ENCODE results near the gene MUC3A.
"Not testable (repeated sequence)": the region's sequence is repeated elsewhere in the genome, so short reads cannot be mapped to it uniquely, and the experiment has no call there.

Gene MUC3A, protein sequence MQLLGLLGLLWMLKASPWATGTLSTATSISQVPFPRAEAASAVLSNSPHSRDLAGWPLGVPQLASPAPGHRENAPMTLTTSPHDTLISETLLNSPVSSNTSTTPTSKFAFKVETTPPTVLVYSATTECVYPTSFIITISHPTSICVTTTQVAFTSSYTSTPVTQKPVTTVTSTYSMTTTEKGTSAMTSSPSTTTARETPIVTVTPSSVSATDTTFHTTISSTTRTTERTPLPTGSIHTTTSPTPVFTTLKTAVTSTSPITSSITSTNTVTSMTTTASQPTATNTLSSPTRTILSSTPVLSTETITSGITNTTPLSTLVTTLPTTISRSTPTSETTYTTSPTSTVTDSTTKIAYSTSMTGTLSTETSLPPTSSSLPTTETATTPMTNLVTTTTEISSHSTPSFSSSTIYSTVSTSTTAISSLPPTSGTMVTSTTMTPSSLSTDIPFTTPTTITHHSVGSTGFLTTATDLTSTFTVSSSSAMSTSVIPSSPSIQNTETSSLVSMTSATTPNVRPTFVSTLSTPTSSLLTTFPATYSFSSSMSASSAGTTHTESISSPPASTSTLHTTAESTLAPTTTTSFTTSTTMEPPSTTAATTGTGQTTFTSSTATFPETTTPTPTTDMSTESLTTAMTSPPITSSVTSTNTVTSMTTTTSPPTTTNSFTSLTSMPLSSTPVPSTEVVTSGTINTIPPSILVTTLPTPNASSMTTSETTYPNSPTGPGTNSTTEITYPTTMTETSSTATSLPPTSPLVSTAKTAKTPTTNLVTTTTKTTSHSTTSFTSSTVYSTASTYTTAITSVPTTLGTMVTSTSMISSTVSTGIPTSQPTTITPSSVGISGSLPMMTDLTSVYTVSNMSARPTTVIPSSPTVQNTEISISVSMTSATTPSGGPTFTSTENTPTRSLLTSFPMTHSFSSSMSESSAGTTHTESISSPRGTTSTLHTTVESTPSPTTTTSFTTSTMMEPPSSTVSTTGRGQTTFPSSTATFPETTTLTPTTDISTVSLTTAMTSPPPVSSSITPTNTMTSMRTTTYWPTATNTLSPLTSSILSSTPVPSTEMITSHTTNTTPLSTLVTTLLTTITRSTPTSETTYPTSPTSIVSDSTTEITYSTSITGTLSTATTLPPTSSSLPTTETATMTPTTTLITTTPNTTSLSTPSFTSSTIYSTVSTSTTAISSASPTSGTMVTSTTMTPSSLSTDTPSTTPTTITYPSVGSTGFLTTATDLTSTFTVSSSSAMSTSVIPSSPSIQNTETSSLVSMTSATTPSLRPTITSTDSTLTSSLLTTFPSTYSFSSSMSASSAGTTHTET (N-terminal part only)

DNA sequence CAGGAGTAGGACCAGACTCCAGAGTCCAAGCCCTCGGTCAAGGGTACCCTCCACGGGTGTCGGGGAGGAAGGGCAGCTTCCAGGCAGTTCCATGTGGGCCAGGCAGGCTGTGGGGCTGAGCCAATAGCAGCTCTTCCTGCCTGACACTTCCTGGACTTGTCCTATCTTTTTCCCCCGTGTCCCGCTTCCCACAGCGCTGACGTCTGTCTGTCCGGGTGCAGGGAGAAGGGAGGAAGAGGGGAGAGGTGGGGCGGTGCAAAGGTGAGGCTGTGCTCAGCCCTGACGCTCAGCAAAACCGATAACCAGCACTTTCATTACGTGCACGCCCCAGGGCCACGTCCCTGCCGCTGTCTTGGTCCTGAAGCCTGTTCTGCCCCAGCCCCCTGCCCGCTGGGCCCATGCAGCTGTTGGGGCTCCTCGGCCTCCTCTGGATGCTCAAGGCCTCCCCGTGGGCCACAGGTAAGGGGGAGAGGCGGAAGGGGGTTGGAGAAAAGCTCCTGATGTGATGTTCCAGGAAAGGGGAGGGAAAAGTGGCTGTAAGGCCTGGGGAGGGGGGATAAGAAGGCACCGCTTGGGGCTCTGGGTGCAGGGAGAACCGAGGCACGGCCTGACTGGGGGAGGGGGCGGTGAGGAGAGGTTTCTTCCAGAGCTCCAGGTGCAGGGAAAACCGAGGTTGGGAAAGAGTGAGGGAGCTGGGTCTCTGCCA is at the start of gene MUC3A:
Gene MUC3A (plus strand): TSS at position 308 of the 706 bp plus-strand sequence. CDS start 91 bp downstream, at position 399.
- no peak for DNase-seq

- no peak for DNase-seq
These were observed 48.4 kb upstream of the MUC3A start for GRCh38 chr7:100900978-100901377.

GRCh38 chr7:100901921-100902332 is 47.4 kb upstream of the MUC3A start:
- DNase-seq = no peak

DNA sequence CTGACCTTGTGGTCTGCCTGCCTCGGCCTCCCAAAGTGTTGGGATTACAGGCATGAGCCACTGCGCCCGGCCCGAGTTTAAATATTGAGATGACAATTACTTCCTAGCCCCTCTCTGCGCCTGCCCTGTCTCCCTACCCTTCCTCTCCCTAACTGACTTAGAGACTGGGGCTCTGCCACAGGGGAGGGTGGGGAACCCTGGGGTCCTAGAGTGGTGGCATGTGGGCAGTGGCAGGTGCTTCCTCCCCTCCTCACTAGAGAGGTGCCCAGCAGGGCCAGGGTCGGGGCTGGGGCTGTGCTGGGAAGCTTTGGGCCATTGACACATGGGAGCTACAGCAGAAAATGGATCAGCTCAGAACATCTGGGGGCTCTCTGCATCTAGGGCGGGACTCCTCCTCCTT is 46.7 kb upstream of the MUC3A start:
- no peak for DNase-seq

DNA sequence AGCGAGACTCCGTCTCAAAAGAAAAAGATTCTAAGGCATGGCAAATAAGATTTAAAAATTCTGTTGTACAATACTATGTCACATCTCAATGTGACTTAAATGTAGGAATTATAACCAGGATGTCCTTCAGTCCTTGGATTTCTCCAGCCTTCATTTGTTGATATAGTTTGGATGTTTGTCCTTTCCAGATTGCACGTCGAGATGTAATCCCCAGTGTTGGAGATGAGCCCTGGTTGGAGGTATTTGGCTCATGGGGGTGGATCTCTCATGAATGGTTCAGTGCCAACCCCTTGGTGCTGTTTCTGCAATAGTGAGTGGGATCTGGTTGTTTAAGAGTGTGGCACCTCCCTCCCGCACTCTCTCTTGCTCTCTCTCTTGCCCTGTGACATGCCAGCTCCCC is 40.8 kb upstream of the MUC3A start:
- DNase-seq = no peak

GRCh38 chr7:100910443-100910842 is 38.9 kb upstream of the MUC3A start:
- DNase-seq = not testable (repeated sequence)

GRCh38 chr7:100911484-100911883 is 37.9 kb upstream of the MUC3A start:
- no peak for DNase-seq

- no peak for DNase-seq
These were observed 35.0 kb upstream of the MUC3A start for GRCh38 chr7:100914208-100914878.

- DNase-seq = no peak
These were observed 34.4 kb upstream of the MUC3A start for GRCh38 chr7:100914879-100915447.

DNA sequence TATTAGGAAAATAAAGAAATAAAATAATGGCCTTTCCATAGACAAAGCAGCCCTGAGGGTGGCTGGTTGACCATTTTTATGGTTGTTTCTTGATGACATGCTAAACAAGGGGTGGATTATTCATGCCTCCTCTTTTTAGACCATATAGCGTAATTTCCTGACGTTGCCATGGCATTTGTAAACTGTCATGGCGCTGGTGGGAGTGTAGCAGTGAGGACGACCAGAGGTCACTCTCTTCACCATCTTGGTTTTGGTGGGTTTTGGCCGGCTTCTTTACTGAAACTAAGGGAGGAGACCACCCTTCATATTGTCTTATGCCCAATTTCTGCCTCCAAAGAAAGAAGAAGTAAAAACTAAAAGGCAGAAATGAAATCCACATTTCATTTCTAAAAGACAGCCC is 30.0 kb upstream of the MUC3A start:
- DNase-seq = not testable (repeated sequence)

GRCh38 chr7:100919779-100920437 is 29.4 kb upstream of the MUC3A start:
- DNase-seq = not testable (repeated sequence)

DNA sequence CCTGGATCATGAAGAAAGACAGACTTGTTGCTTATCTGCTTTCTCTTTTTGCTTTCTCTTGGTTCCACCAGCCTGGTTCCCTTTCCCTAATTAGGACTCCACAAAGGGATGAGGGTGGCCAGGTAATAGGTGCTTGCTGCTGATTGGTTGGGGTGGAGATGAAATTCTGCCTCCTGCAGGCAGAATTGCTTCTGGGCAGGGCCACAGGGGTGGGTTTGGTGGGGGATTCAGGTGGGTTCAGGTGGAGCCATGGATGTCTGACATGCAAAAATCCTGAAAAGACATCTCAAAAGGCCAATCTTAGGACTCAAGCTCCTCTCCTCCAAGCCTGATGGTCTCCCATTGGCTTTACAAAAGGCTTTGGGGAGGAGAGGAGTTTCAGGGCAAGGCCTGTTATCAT is 28.3 kb upstream of the MUC3A start:
- no peak for DNase-seq

- not testable (repeated sequence) for DNase-seq
These were observed 25.7 kb upstream of the MUC3A start for GRCh38 chr7:100923616-100924015.

GRCh38 chr7:100929808-100930174 is 19.5 kb upstream of the MUC3A start:
- DNase-seq = no peak

DNA sequence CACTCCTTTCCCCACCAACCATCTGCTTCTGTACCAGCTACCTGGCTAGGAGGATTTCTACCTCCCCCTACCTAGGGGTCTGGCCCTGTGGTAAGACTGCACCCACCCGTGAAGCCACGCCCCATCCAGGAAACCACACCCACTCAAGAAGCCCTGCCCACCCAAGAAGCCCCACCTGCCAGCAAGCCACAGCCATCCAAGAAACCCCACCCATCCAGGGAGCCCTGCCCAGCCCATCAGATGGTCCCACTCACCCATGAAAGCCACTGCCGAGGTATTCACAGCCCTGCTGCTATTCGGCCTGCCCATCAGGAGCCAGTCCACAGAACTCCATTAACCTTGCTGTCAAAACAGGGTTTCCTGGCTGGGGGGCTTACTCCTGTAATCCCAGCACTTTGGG is 15.6 kb upstream of the MUC3A start:
- no peak for DNase-seq

DNA sequence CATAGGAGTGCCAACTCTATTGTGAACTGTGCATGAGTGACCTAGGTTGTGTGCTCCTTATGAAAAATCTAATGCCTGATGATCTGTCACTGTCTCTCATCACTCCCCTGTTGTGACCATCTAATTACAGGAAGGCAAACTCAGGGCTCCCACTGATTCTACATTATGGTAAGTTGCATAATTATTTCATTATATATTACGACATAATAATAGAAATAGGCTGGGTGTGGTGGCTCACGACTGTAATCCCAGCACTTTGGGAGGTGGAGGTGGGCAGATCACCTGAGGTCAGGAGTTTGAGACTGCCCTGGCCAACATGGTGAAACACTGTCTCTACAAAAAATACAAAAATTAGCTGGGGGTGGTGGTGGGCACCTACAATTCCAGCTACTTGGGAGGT is 14.0 kb upstream of the MUC3A start:
- not testable (repeated sequence) for DNase-seq

- not testable (repeated sequence) for DNase-seq
These were observed 13.2 kb upstream of the MUC3A start for GRCh38 chr7:100936167-100936566.

DNA sequence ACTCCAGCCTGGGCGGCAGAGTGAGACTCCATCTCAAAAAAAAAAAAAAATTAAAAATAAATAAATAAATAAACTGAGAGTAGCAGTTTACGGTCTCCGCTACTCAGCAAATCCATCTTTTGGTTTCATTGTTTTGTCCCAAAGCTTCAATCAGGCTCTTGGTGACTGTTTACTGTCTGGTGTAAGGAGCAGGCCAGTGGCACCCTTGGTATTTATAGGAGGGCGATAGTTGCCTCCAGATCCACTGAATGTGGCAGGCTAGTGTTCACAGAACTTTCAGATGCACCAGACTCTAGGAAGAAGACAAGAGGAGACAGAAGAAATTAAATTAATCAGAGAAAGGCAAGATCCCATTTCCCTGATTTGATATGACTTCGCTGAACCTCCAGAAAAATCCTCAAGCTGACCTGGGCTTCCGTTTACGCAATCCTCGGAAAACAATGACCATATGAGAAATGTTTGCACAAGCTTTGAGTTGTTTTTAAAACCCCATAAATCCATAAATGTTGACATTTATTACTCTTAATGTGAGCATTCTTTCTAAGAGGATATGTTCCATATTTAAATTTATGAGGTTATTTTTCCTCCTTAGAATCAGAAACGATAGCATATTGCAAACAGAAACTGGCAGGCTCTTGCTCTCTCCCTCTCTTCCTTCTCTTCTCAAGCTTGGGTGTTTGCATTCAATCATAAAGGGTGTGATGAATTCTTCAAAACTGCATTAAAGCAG is 7.1 kb upstream of the MUC3A start:
- DNase-seq = no peak

GRCh38 chr7:100943693-100944092 is 5.6 kb upstream of the MUC3A start:
- no peak for DNase-seq

DNA sequence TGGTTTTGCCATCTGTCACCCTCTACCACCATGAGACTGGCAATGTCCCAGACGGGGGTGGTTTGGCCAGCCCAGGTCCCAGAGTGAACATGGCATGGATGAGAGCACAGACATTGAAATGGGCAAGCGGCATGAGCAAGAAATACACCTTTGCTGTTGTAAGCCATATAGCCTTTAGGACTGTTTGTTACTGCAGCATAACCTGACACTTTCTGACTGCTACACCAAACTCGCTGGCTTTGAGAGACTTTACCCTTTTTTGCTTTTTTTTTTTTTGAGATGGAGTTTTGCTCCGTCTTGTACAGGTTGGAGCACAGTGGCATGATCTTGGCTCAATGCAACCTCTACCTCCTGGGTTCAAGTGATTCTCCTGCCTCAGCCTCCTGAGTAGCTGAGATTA is 5.2 kb upstream of the MUC3A start:
- DNase-seq = no peak

Measured in NCI-H1930 (cell line).